Endothelial cell of umbilical vein (primary cell): ENCODE data around the gene AGPS. TPM values are rescaled to one million over a fixed set of nuclear protein-coding genes. Genes with fewer than 3 reads are reported as not detected.

ENCODE experiments used
- BruUV-seq: library from RNA; stranded (reverse); fragments of 400-500 nt; replicated peaks from 2 replicates; lab custom pipeline; 2021; lab: Mats Ljungman, UMichigan
- CTCF ChIA-PET: fragments of 300-600, 350-600 bp; sonication (Branson Sonifier 250); formaldehyde crosslinking; loops from one replicate; lab custom pipeline; 2021; ENCODE audit warnings: antibody characterized with exemption, inconsistent platforms; lab: Charles Lee
- POLR2A ChIA-PET: fragments of 300-600, 350-600 bp; sonication (Branson Sonifier 250); formaldehyde crosslinking; loops from one replicate; lab custom pipeline; 2021; ENCODE audit warnings: antibody characterized with exemption, inconsistent platforms; lab: Charles Lee
- DNase-seq: peaks from one replicate; pipeline ENCODE4 v3.0.0-alpha.2; 2011; ENCODE audit warnings: low read depth, low spot score
- FAIRE-seq: peaks from 2 replicates; lab custom pipeline; 2011; peaks lifted over from hg19 to GRCh38; lab: Jason Lieb, UNC
- H2AFZ ChIP-seq: 2 replicates; pipeline ENCODE4 v1.6.0; 2012; ENCODE audit warnings: low read depth, low read length, control low read depth, inconsistent platforms
- H3K27ac ChIP-seq: 2 replicates; pipeline ENCODE4 v1.5.1; 2011; ENCODE audit warnings: low read depth, mild to moderate bottlenecking, control low read depth, low read length, moderate library complexity; ENCODE audit not compliant: insufficient read depth
- H3K27me3 ChIP-seq, 2 experiments: 2 replicates each; pipeline versions ENCODE4 v1.6.0 to v1.6.1; 2011; ENCODE audit warnings: low read length in 2 of 2, mixed read lengths in 1 of 2; ENCODE audit not compliant: control insufficient read depth in 2 of 2, insufficient read depth in 2 of 2
- H3K36me3 ChIP-seq, 2 experiments: 2 replicates in 1 of 2; 3 replicates in 1 of 2; pipeline ENCODE4 v1.5.1; 2011; ENCODE audit warnings: low read length in 2 of 2, mild to moderate bottlenecking in 1 of 2, moderate library complexity in 1 of 2; ENCODE audit not compliant: control insufficient read depth in 2 of 2, insufficient read depth in 2 of 2; ENCODE audit errors: extremely low read depth in 1 of 2
- H3K4me1 ChIP-seq: 3 replicates; pipeline ENCODE4 v1.5.1; 2011; ENCODE audit warnings: mild to moderate bottlenecking, low read length; ENCODE audit not compliant: control insufficient read depth, insufficient read depth; ENCODE audit errors: extremely low read depth
- H3K4me2 ChIP-seq: 2 replicates; pipeline ENCODE4 v1.6.1; 2011; ENCODE audit warnings: low read length, control low read depth, mixed read lengths; ENCODE audit not compliant: insufficient read depth
- H3K4me3 ChIP-seq, 3 experiments: fragments of 200-600 bp in 1 of 3; sonication (generic), shearing (Covaris generic) in 1 of 3; replicated peaks in 1 of 3; 2 replicates each; pipeline ENCODE4 v1.5.1; 2011 to 2016; ENCODE audit warnings: control low read depth in 3 of 3, low read length in 3 of 3, mild to moderate bottlenecking in 2 of 3, inconsistent platforms in 1 of 3, low read depth in 1 of 3, moderate library complexity in 1 of 3; ENCODE audit not compliant: insufficient read depth in 1 of 3
- H3K79me2 ChIP-seq: 2 replicates; pipeline ENCODE4 v1.6.0; 2012; ENCODE audit warnings: low read length, inconsistent platforms; ENCODE audit not compliant: control insufficient read depth, insufficient read depth
- H3K9ac ChIP-seq: replicated peaks from 2 replicates; pipeline ENCODE3; 2011; ENCODE audit warnings: low read length, control low read depth; ENCODE audit not compliant: insufficient read depth; ENCODE audit errors: extremely low read depth
- H3K9me1 ChIP-seq: replicated peaks from 3 replicates; pipeline ENCODE4 v1.6.0; 2011; ENCODE audit warnings: mild to moderate bottlenecking, low read length; ENCODE audit not compliant: control insufficient read depth, insufficient read depth; ENCODE audit errors: extremely low read depth
- H3K9me3 ChIP-seq: replicated peaks from 2 replicates; pipeline ENCODE4 v1.5.1; 2012; ENCODE audit warnings: low read length, inconsistent platforms; ENCODE audit not compliant: control insufficient read depth, insufficient read depth
- H4K20me1 ChIP-seq: replicated peaks from 2 replicates; pipeline ENCODE3; 2011; ENCODE audit warnings: mild to moderate bottlenecking, low read length; ENCODE audit not compliant: control insufficient read depth, insufficient read depth; ENCODE audit errors: extremely low read depth
- CTCF ChIP-seq, 2 donors: IDR thresholded peaks; 1 replicate in 1 of 2; 2 replicates in 1 of 2; pipeline ENCODE4 v1.5.1; 2011; ENCODE audit warnings: low read length in 2 of 2, mild to moderate bottlenecking in 2 of 2, moderate library complexity in 2 of 2, control low read depth in 1 of 2, inconsistent platforms in 1 of 2, low read depth in 1 of 2; ENCODE audit not compliant: insufficient read depth in 1 of 2; ENCODE audit errors: extremely low read depth in 1 of 2
- EZH2 ChIP-seq: IDR thresholded peaks from 2 replicates; pipeline ENCODE4 v1.6.1; 2012; ENCODE audit warnings: borderline replicate concordance, low read depth, mild to moderate bottlenecking, moderate library complexity, low read length, inconsistent platforms; ENCODE audit not compliant: severe bottlenecking
- FOS ChIP-seq: IDR thresholded peaks from 2 replicates; pipeline ENCODE4 v1.6.1; 2011; ENCODE audit warnings: mild to moderate bottlenecking, low read length, moderate library complexity, borderline replicate concordance; ENCODE audit not compliant: insufficient read depth
- GATA2 ChIP-seq: IDR thresholded peaks from 2 replicates; pipeline ENCODE4 v1.7.0; 2011; ENCODE audit warnings: low read depth, mild to moderate bottlenecking, moderate library complexity, mixed read lengths, low read length; ENCODE audit not compliant: insufficient read length, insufficient read depth
- JUN ChIP-seq: IDR thresholded peaks from 2 replicates; pipeline ENCODE4 v1.6.1; 2011; ENCODE audit warnings: borderline replicate concordance, low read depth; ENCODE audit not compliant: insufficient read length, insufficient read depth
- MAX ChIP-seq: IDR thresholded peaks from 2 replicates; pipeline ENCODE4 v1.6.1; 2011; ENCODE audit not compliant: insufficient read depth, insufficient read length
- MYC ChIP-seq: IDR thresholded peaks from one replicate; pipeline ENCODE4 v1.6.1; 2011; ENCODE audit warnings: mild to moderate bottlenecking, low read depth, low read length
- POLR2A ChIP-seq: IDR thresholded peaks from 2 replicates; pipeline ENCODE4 v1.6.1; 2012; ENCODE audit warnings: low read depth, mild to moderate bottlenecking, control low read depth, low read length
- POLR2AphosphoS5 ChIP-seq: IDR thresholded peaks from 2 replicates; pipeline ENCODE4 v1.6.1; 2012; ENCODE audit warnings: low read depth, mild to moderate bottlenecking, control low read depth, low read length, moderate library complexity; ENCODE audit not compliant: insufficient read depth
- dilution Hi-C: fragments of 300-500 bp; cut with MboI; formaldehyde crosslinking; loops from one replicate; pipeline ENCODE4 v1.15.0; 2019; ENCODE audit warnings: low sequenced_read_pairs; ENCODE audit not compliant: extremely low pct_ligation_motif_present
- intact Hi-C: fragments of 100-400 bp; cut with micrococcal nuclease; formaldehyde crosslinking; loops from one replicate; pipeline ENCODE4 v1.10.0; 2022
- polyA plus RNA-seq, 4 experiments: library from polyadenylated mRNA; depleted of rRNA in 3 of 4; stranded (reverse) in 3 of 4; unstranded in 1 of 4; fragments of >200 nt; gene quantifications; 2 replicates each; pipeline versions ENCODE4 v1.2.1 to v1.2.3, GENCODE V29; 2011 to 2012; ENCODE audit warnings: missing spikeins in 1 of 4
- total RNA-seq: library from RNA; stranded (reverse); gene quantifications from 2 replicates; pipeline ENCODE4 v1.2.3, GENCODE V29; 2021

AGPS gene
- total and polyA plus RNA-seq, 2 donors (not counting 3 experiments of a cell fraction or from before 2014, with no cell fraction given) = 10.1 to 96.5 TPM

- Histone ChIP-seq H3K27ac (no peak overlapping the region), H2AFZ (no peak overlapping the region), H4K20me1 (no peaks in the 10 kb centered on the region), H3K9me1 (no peaks in the 10 kb centered on the region), H3K79me2 (no peaks in the 10 kb centered on the region), H3K4me3 (no peak overlapping the region), H3K27me3 (no peaks in the 10 kb centered on the region), H3K36me3 (peaks cover 0 to 2% of the 10 kb centered on the region in 2 experiments), H3K9me3 (no peaks in the 10 kb centered on the region), H3K4me1 (no peaks in the 10 kb centered on the region), H3K9ac (no peak overlapping the region), H3K4me2 (no peak overlapping the region)
- POLR2A ChIA-PET = no interaction called here
- CTCF ChIA-PET = interaction anchor here (0.9 to 2.6 kb wide), 3 partner anchors 9 to 42 kb away, joined by 3 to 8 read pairs (median 4); no protein-coding TSS in a partner anchor
- BruUV-seq = no TSS peak
- TF ChIP-seq POLR2AphosphoS5 (no peak), MYC (no peak), CTCF (IDR thresholded peaks at IDR 0.05; ENCODE audit: extremely low read depth in 1 of 2, insufficient read depth in 1 of 2, low read depth in 1 of 2, low read length in 2 of 2) (no peak), FOS (no peak)
- DNase-seq = no peak
- intact Hi-C loops (no loop called here), dilution Hi-C loops (no loop called here)
- FAIRE-seq = no peak
Observed at GRCh38 chr2:177531706-177532105, 139.1 kb downstream of the AGPS start.

- H3K9ac ChIP-seq = no peak overlapping the region
- no peaks in the 10 kb centered on the region for H3K79me2 ChIP-seq
- POLR2A ChIA-PET = no interaction called here
- CTCF ChIA-PET = interaction anchor here (0.9 to 1.4 kb wide), 2 partner anchors 9 to 11 kb away, joined by 3 to 4 read pairs; no protein-coding TSS in a partner anchor
- dilution Hi-C loops (no loop called here), intact Hi-C loops (no loop called here)
- TF ChIP-seq JUN = no peak
- no peak for TF ChIP-seq MAX
- TF ChIP-seq CTCF (IDR thresholded peaks at IDR 0.05; ENCODE audit: extremely low read depth in 1 of 2, insufficient read depth in 1 of 2, low read depth in 1 of 2, low read length in 2 of 2) = no peak
- no peak for TF ChIP-seq POLR2A
- no peak for TF ChIP-seq GATA2
- TF ChIP-seq POLR2AphosphoS5 = no peak
- no peak for TF ChIP-seq EZH2
- no peak for TF ChIP-seq FOS
- TF ChIP-seq MYC = no peak
- H3K4me3 ChIP-seq = no peak overlapping the region
- FAIRE-seq (no peak), DNase-seq (no peak)
- H3K4me1 ChIP-seq = no peaks in the 10 kb centered on the region
- no TSS peak for BruUV-seq
- no peaks in the 10 kb centered on the region for H3K9me3 ChIP-seq
- no peaks in the 10 kb centered on the region for H4K20me1 ChIP-seq
- H3K27me3 ChIP-seq = no peaks in the 10 kb centered on the region
- peaks cover 0 to 2% of the 10 kb centered on the region in 2 experiments for H3K36me3 ChIP-seq
- H2AFZ ChIP-seq = no peak overlapping the region
- H3K9me1 ChIP-seq = no peaks in the 10 kb centered on the region
- H3K4me2 ChIP-seq = no peak overlapping the region
- H3K27ac ChIP-seq = no peak overlapping the region
Observed at GRCh38 chr2:177532567-177532966, 140.0 kb downstream of the AGPS start.
